Stimulated activated CD8-positive, alpha-beta memory T cell treated with anti-CD3 and anti-CD28 coated beads, Interleukin-7, amount 100 ng/mL, for 48 hours (primary cell): ENCODE results near the gene CARS2.
"Not testable (repeated sequence)": the region's sequence is repeated elsewhere in the genome, so short reads cannot be mapped to it uniquely, and the experiment has no call there.

Source experiments
- DNase-seq, 2 donors: peaks; one replicate each; pipeline ENCODE4 v3.0.0-alpha.2; 2020; ENCODE audit warnings: low read depth in 1 of 2; ENCODE audit errors: extremely low read depth in 1 of 2

Gene CARS2

DNA sequence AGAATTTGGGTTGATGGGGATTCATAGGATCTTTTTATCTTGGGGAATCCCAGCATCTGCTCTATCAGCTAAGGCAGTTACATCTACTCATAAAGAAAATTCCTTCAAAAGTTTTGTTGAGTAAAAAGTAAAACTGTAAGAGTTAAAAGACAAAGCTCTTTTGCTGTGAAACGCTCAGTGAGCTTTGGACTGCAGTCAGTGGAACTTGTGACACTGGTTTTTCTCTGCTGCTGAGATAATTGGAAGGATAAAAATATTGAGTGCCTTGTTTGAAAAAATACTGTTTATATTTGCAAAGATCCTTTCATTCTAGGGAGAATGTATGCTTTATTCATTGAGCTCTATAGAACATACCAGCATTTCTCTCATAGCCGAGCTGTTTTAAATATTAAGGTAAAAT lies 85.3 kb downstream of the CARS2 start:
- DNase-seq, result no peak

DNA sequence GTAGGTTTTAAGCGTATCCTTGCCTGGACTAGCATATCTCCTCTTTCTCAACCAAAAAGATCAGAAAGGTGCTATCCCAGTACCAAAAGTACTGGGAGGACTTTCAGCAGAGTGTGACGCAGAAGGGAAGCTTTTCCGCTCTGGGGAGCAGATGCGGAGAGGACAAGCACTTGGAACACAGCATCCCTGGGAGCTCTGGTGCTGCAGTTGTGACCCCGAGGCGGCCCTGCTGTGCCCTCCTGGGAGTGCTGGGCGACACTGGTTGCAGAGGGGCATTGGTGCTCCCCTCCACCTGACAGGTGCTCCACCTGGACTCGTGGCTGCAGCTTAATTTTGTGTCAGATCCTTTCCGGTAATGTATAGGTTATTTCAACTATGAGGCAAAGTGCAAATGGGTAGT lies 87.1 kb downstream of the CARS2 start:
- DNase-seq, result no peak

DNA sequence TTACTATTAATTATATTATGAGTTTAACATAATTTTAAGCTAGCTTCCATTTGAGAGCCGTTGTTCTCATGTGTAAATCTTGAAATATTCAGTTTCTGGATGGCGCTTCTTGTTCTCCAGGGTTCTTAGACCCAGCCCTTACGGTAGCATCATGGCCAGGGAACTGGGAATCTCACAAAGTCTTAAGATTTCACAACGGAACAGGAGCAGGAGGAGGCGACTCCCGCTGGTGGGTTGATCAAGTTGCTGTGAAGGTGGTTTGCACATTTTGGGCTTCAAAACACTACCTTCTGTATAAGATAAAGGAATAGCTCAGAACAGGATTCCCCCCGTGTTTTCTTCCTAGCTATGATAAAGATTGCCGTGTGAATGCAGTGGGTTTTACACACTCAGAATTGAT lies 87.7 kb downstream of the CARS2 start:
- DNase-seq, result no peak

DNA sequence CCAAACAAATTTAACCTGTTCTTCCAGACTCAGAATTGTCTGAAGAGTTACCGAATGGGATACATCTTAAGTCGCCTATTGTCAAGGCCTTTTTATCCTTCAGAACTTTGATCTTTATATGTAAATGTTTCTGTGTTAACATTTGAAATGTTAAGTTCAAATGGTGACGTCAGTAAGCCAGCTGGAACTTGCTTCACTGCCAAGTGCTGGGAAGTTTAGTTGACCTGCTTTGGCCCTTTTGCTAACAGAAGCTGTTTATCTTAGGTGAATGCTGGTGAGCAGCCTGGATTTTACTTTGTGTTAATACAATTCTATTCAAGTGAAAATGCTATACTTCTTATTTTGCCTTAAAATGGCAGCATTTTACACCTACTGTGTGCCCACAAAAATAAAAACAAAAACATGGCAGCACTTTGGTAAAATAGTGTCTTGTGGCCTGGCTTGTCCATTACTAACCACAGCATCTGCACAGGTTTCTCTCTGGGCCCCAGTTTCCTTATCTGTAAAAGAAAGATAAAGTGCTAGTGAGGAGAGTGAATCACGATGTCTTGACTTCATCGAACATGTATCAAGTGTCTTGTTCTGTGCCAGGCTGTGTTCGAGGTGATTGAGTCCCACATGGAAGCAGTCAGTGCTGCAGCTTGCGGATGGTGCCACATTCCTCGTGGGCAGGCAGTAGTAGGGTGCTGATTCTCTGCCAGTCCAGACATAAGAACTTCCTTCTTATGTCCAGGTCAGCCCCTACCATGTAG lies 88.4 kb downstream of the CARS2 start:
- DNase-seq, result no peak

DNA sequence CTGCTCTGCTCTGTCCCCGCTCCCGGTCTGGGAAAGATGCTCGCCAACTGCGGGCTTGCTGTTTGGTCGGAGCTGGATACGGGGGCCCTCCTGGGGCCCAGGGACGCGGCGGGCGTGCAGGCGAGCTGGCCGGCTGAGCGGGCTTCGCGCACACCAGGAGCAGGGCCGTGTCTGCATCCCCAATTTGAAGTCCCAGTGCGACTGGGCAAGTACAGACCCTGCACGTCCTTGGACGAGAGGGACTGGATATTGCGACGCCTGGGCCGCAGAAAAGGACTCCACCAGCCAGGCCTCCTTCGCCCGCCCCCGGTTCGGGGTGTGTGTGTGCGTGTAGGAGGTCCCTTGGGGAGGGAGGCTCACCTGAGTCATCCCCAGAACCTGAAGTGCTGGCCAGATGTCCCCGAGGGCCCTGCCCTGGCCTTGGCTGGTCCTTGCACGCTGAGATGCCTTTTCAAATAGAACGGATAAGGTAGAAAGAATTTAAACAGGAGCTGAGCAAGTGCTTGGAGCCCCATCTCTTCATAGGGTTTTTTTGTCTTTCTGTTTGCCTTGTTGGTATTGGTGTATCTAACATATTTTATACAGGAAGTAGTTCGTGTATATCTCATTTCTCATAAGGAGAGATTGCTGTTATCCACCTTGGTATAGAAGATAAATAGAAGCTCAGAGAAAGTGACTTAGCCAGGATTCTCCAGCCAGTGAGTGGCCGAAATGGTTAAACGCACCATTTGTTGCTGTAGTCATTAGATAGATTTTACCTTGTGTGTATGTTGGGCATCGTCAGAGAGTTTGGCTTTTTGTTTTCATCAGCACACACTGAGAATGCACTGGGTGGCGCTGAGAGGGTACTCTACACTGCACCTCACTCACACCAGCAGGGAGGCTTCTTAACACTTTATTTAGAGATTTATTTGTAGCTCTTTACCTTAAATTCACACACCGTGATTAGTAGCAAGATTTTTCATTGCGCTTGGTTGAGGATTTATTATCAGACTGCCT lies 89.5 kb downstream of the CARS2 start:
- DNase-seq, result peak; percentile 6 to 20

DNA sequence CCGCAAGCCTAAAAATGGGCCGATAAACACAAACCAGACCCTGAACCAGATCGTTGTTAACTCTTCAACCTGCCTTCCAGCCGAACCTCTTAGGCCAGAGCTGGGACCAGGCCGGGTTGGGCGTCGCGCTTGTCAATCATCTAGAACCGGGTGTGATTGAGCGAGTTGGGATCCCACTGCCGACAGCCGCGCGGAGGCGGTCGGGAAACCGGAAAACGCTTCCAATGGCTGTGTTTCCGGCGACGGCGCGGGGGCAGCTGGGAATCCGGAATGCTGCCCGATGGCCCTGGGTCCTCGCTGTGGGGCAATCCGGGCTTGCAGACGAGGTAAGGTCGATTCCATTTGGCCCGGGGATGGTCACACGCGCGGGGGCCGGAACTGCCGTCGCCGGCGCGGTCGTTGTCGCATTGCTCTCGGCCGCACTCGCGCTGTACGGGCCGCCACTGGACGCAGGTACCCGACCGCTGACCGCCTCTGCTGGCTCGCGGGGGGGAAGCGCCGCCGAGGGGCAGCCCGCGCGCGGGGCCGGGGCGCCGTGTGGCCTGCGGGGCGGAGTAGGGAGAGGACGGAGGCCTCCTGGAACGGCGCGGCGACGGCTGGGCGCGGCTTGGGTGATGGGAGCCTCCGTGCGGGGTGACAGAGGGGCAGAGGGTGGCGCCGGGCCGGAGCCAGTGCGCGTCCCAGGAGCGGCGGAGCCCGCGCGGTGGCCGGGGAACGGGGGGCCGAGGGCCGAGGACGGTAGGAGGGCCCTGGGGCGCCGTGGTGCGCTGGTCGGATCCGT lies 90.4 kb downstream of the CARS2 start, which contains the start of gene NAXD:
Gene NAXD, plus strand, starts transcription at position 224 of the 781 bp plus-strand sequence. Its CDS starts 57 bp downstream, at position 281.
- peak; percentile 68 to 83 for DNase-seq

DNA sequence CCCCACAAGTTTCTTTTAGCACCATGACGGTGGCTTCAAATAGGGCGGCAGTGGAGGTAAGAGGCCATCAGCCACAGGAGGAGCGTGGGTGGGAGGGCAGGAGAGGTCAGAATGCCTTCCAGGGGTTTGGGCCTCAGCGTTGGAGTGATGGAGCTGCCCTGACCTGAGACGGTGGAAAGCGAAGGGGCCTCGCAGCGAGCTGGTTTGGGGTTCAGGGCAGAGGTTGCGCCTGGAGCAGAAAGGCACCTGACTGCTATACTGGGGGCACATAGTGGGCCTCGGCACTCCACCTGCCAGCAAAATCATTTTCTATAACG lies 91.0 kb downstream of the CARS2 start:
- no peak for DNase-seq

DNA sequence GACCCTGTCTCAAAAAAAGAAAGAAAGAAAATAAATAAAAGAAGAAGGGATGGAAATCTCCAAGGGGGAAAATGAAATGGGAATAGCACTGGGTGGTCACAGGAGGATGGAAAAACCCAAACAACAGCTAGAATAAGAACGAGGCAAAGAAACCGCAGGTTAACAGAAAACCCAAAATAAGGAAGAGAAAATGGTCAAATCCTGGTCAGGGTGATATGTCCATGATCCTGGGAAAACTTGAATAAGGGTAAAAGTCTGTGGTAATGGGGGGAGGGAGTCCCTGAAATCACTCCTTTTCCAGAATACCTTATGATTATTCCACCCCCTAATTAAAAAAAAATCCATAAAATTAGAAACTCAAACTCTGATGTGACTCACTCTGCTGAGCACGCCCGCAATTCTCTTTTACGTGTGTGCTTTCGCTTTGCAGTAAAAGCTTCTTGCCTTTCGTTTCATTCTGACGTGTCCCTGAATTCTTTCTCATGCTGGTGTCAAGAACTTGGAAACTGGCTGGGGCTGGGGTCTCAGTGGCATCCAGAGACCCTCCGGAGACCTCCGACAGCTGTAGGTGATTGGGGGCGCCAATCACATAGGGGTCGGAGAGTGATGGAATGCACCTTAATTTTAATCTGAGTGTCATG lies 94.8 kb downstream of the CARS2 start:
- no peak for DNase-seq

DNA sequence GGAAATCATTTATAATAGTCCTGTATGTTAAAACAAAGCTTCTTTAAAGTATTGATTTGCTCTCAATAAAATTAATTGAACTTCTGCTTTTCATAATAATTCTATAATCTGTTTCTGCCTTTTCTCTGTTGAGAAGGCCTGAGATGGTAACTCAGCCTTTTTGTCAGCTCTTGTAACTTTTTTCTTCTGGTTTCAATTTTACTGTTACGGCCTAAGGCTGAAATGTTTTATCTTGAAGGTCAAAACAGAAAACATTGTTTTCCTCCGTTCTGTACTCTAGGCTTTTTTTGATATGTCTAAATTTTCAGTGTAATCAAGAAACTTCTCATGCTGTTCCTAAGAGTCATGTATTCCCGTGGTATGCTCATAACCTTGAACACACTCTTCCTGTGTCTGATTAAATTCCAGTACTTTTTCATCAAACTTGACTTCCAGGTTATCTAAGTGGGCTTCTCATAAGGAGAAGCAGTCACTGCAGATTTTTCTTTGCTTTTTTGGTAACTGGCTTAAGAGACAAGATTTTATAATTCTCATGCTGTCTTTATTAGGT lies 98.2 kb downstream of the CARS2 start:
- DNase-seq, result no peak

DNA sequence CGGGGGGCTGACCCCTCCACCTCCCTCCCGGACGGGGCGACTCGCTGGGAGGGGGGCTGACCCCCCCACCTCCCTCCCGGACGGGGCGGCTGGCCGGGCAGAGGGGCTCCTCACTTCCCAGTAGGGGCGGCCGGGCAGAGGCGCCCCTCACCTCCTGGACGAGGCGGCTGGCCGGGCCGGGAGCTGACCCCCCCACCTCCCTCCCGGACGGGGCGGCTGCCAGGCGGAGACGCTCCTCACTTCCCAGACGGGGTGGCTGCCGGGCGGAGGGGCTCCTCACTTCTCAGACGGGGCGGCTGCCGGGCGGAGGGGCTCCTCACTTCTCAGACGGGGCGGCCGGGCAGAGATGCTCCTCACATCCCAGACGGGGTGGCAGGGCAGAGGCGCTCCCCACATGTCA lies 99.6 kb downstream of the CARS2 start:
- not testable (repeated sequence) for DNase-seq

DNA sequence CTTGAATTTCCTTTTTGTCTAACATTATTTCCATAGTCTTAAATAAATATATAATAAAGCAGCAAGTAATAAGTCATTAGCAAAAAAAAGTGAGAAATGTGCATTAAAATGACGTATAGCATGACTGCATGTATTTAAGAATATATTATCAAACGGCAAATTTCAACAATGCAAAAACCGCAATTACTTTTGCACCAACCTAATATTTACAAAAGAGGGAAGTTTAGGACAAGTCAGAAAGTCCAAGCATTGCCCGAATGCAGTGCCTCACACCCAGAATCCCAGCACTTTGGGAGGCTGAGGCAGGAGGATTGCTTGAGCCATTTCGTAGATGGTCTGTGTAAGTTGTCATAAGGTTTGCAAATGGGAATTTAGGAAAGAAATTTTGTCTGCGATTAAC lies 100.8 kb downstream of the CARS2 start:
- no peak for DNase-seq

DNA sequence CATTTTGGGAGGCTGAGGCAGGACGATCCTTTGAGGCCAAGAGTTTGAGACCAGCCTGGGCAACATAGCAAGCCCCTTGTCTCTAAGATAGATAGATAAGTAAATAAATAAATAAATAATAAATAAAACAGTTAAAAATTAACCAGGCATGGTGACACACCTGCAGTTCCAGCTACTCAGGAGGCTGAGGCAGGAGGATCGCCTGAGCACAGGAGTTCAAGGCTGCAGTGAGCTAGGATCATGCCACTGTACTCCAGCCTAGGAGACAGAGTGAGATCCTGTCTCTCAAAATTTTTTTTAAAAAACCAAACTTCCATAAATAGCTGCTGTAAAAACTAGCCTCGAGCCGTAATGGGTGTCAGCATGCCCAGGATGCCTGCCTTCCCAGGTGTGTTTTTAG lies 104.9 kb downstream of the CARS2 start:
- DNase-seq, result no peak

DNA sequence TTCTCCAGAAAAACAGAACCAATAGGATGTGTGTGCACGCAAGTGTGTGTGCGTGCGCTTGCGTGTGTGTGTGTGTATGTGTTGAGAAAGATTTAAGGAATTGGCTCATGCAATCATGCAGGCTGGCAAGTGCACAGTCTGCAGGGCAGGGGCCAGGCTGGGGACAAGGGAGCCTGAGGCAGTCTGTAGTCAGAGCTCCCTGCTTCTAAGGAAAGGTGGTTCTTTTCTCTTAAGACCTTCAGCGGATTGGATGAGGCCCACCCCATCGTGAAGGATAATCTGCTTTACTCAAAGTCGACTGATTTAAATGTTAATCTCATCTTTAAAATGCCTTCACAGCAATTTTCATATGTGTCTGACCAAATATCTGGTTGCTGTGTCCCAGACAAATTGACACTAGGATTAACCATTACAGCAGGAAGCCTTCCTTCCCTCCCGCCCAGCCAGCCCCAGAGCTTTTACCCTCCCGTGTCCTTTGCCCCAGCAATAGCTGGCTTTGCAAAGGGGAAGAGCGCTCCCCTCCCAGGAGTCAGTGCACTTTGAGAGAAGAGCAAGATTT lies 105.6 kb downstream of the CARS2 start:
- no peak for DNase-seq

DNA sequence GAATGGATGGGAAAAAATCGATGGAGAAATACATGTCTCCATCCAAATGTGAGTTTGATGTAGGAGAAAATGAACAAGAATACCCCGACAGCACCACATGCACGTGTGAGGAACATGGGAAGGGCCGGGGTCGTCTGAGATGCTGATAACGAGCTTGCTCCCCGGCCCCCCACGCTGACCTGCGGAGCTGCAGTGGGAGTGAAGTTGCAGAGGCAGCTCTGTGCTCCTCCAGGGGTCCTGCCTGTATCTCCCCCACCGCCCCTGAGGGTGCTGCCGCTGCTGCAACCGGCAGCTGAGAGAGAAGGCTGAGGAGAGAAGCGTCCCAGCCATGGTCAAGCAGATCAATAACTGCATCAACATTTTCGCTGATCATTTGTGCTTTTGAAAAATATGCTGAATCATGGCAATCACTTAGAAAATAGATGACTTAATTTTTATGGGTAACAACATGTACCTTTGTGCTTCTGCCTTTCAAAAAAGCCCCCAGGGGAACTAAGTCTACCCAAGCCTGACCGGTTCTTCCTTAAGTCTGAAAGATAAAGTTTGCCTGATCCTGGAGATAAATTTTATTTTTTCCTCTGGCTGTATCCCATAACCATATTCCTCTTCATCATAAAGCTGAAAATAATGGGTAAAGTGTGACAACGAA lies 108.8 kb downstream of the CARS2 start:
- DNase-seq, result no peak

DNA sequence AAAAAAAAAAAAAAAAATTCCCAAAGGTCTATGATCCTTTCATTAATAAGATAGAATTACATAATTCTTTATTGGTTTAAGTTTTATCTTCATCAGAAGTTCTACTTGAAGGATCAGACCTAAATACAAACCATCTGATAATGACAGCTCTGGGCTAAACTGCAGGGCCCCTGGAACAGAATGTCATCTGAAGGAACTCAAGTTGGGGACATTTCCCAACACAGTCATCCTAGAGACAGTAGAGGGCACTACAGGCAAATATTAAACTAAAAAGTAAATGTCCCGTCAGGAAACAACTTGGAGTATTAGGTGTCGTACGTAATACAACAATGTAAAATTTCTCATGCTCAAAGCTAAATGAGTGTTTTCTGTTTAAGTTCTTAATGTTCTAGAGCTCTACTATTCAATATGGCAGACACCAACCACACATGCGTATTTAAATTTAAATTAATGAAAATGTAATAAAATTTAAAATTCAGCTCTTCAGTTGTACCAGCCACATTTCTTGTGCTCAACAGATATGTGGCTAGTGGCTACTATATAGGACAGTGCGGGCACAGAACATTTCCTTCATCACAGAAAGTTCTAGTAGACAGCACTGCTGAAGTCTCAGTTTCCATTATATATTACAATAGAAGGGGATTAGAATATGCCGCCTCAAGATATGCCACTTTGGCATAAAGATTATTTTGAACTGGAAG lies 112.3 kb downstream of the CARS2 start:
- no peak for DNase-seq

DNA sequence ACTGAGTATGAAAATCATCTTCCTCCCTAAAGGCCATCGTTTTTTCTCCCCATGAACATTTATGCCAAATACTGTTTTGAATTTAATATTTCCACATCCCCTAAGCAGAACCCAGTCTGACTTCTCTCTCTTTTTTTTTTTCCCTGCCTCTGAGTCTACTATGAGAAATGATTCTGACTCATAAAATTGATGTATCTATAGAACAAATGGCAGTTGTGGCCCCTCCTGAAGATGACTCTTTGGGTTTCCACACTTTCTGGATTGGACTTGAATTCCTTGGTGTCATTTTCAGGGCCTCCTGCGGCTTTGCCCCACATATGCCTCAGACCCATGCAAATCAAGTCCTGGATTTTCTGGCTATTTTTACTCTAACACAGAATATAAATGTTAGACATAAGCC lies 113.3 kb downstream of the CARS2 start:
- no peak for DNase-seq
